ENCODE results near the gene AGRN.
"Not testable (repeated sequence)": the region's sequence is repeated elsewhere in the genome, so short reads cannot be mapped to it uniquely, and the experiment has no call there.

The AGRN gene

GRCh38 chr1:1050577-1051052, 30.7 kb downstream of the AGRN start:
- no peak for DNase-seq

- DNase-seq, result no peak
Measured at GRCh38 chr1:1051127-1051810, 31.3 kb downstream of the AGRN start.

GRCh38 chr1:1052003-1052840, 32.3 kb downstream of the AGRN start:
- DNase-seq, result no peak

- no peak for DNase-seq
Measured at GRCh38 chr1:1053022-1053421, 33.1 kb downstream of the AGRN start.

GRCh38 chr1:1053682-1054081, 33.8 kb downstream of the AGRN start:
- DNase-seq, result no peak

- DNase-seq, result no peak
Measured at GRCh38 chr1:1054099-1054700, 34.3 kb downstream of the AGRN start.

DNA sequence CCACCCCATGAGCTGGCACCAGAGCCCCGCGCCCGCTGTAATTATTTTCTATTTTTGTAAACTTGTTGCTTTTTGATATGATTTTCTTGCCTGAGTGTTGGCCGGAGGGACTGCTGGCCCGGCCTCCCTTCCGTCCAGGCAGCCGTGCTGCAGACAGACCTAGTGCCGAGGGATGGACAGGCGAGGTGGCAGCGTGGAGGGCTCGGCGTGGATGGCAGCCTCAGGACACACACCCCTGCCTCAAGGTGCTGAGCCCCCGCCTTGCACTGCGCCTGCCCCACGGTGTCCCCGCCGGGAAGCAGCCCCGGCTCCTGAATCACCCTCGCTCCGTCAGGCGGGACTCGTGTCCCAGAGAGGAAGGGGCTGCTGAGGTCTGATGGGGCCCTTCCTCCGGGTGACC, 35.1 kb downstream of the AGRN start:
- no peak for DNase-seq

- DNase-seq, result no peak
Measured at GRCh38 chr1:1055841-1056736, 36.2 kb downstream of the AGRN start.

DNA sequence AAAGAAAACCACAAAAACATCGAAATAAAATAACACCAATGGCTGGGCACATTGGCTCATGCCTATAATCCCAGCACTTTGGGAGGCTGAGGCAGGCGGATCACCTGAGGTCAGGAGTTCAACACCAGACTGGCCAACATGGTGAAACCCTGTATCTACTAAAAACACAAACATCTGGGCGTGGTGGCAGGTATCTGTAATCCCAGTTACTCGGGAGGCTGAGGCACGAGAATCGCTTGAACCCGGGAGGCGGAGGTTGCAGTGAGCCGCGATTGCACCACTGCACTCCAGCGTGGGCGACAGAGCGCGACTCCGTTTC, 37.8 kb downstream of the AGRN start:
- DNase-seq, result not testable (repeated sequence)

- DNase-seq, result no peak
Measured at GRCh38 chr1:1058088-1058905, 38.4 kb downstream of the AGRN start.

DNA sequence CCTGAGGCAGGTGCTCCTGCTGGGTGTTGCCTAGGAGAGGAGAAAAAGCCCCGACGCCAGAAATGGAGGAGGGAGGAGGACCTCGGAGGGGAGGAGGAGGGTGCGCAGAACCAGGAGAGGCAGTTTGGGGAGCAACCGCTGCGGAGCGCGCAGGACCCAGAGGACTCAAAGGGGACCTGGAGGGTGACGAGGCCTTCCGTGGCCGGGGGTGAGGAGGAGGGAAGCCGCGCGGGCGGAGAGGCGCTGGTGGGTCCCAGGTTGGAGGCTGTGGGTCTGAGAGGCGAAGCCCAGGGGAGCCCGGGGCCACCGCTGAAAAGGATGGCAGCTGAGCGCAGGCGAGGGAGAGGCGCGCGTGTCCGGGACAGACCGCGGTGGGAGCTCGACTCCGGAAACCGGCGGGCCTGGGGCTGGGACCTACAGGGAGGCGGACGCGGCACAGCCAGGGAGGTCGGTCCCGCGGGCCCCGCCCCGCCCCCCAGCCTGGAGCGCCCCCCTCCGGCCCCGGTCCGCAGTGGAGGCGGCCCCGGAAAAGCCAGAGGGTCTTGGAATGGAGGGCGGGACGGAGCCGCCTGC, 39.1 kb downstream of the AGRN start:
- DNase-seq, result peak in 1 of 56 donors; percentile 50

DNA sequence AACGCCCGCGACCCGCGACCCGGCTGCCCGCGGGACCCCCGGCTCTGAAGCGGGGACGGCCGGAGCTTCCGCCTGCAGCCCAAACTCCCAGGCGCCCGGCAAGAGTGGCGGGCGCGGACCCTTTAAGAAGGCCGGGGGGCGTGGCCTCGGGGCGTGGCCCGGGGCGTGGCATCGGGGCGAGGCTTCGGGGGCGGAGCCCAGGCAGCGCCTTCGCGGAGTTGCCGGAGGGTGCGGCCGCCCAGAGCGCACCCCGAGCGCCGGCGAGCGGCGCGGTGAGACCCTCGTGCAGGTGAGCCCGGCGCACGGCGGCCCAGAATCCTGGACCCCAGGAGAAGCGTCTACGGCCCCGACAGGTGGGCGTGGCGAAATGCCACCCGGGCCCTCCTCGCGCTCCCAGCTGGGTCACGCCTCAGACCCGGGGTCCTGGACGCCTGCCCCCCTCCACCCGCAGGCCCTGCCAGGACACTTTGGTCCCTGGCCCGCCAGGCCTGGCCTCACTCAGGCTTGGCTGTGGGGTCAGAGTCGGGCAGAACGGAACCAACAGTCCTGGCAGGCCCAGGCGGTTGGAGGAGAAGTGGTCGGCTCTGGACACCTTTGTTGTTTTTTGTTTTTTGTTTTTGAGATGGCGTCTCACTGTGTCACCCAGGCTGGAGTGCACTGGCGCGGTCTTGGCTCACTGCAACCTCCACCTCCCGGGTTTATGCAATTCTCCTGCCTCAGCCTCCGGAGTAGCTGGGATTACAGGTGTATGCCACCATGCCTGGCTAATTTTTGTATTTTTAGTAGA, 39.8 kb downstream of the AGRN start:
- peak in 50 of 56 donors; percentile 7 to 83 (median 54) for DNase-seq

DNA sequence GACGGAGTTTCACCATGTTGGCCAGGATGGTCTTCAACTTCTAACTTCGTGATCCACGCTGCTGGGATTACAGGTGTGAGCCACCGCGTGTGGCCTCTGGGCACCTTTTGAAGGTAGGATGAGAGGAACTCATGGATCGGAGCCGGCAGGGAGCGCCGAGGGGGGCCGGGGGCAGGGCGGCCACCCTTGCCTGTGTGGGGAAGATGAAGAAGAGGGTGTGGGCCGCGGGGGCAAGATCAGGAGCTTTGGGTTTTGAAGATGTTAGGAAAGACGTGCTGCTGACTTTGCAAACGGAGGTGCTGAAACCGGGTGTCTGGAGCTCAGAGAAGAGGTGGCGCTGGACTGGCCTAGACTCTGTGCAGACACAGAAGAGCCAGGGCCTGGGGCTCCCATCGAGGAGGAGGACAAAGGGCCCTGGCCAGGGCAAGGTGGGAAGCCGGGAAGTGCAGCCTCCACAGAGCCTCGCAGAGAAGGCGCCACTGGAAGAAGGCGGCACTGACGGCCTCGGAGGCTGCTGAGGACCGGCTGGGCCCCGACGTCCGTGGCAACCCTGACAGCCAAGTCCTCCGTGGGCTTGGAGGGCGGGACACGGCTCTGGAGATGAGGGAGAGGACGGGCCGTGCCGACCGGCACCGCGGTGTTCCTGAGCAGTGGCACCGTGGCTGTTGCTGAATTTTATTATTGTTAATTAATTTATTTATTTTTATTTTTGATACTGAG, 40.5 kb downstream of the AGRN start:
- no peak for DNase-seq

- no peak for DNase-seq
Measured at GRCh38 chr1:1061682-1062345, 41.9 kb downstream of the AGRN start.

DNA sequence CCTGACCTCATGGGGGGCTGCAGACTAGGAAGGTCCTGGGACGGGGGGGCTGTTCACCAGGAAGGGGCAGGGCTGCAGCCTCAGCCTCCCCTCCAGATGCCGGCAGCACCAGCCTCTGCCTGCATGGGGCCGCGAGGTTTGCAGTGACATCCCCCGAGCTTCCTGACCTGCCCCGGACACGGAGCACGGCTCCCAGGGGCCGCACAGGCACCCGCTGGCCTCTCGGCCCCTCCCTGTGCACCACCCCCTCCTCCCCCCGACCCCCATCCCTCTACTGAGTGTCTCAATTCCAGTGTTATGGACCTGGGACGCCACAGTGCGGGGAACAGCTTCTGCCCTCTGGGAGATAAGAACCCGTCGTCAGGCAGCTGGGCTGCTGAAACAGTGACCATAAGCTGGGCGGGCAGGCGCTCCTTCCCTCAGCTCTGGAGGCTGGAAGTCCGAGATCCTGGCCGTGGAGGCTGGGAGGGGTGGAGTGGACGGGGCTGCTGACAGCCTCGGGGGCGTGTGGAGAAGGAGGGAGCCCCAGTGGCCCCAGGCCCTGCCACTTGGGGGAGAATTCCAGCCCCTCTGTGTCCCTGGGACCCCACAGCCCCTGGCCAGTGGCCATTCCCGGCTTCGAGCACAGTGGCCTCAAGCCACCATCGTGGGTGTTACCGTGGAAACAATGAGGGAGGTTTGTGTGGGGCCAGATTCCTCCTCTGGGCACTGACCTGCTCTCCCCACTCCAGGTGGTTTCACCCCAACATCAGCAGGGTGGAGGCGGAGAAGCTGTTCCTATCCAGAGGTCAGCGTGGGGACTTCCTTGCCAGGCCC, 42.6 kb downstream of the AGRN start:
- no peak for DNase-seq

DNA sequence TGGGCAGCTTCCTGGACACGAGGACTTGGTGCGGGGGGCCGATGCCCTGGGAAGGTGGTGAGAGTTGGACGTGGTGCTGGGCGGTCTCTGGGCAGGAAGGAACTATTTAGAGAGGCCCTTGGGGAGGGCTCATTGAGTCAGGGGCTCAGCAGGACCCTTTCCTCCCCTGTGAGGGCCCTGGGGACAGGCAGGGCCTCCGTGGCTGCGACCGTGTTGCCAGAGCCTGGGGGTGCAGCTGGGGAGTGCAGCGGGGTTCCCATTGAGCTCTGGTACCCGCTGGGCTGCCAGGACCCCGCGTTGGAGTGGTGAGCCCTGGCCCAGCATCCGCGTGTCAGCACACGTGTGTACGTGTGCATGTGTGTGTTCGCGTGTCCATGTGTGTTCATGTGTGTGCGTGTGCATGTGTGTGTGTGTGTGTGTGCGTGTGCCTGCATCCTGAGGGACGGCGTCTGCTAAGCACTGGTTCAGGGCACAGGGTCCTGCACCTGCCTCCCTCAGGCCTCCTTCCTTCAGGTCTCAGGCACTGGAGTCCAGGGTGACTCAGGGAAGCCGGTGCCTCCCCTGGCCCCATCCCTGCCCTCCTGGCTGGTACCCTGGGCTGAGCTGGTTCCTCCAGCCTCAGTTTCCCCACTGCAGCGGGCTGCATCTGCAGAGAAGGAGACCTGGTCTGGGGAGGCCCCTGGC, 43.5 kb downstream of the AGRN start:
- peak in 1 of 56 donors; percentile 8 for DNase-seq
